ENCODE measurements around the gene WDR70.

Gene WDR70

GRCh38 chr5:37727238-37727637, 348.1 kb downstream of the WDR70 start:
- DNase-seq, result no peak

GRCh38 chr5:37730896-37731455, 351.9 kb downstream of the WDR70 start:
- DNase-seq, result no peak

GRCh38 chr5:37734114-37734513, 355.0 kb downstream of the WDR70 start:
- DNase-seq, result no peak

GRCh38 chr5:37735649-37736347, 356.7 kb downstream of the WDR70 start:
- DNase-seq, result no peak

- DNase-seq, result no peak
Observed at GRCh38 chr5:37736397-37736796, 357.3 kb downstream of the WDR70 start.

- no peak for DNase-seq
Observed at GRCh38 chr5:37737326-37738056, 358.4 kb downstream of the WDR70 start.

- DNase-seq, result peak; percentile 25
Observed at GRCh38 chr5:37738057-37738691, 359.1 kb downstream of the WDR70 start.

GRCh38 chr5:37738865-37739488, 359.9 kb downstream of the WDR70 start:
- DNase-seq, result no peak

- no peak for DNase-seq
Observed at GRCh38 chr5:37739817-37740261, 360.7 kb downstream of the WDR70 start.

- DNase-seq, result no peak
Observed at GRCh38 chr5:37740331-37741066, 361.4 kb downstream of the WDR70 start.

GRCh38 chr5:37742111-37742510, 363.0 kb downstream of the WDR70 start:
- DNase-seq, result no peak

GRCh38 chr5:37751227-37751626, 372.1 kb downstream of the WDR70 start:
- no peak for DNase-seq

- no peak for DNase-seq
Observed at GRCh38 chr5:37754976-37755375, 375.9 kb downstream of the WDR70 start.

- DNase-seq, result no peak
Observed at GRCh38 chr5:37755581-37755980, 376.5 kb downstream of the WDR70 start.

- DNase-seq, result no peak
Observed at GRCh38 chr5:37756248-37756647, 377.1 kb downstream of the WDR70 start.

GRCh38 chr5:37757980-37758582, 379.0 kb downstream of the WDR70 start:
- DNase-seq, result no peak

GRCh38 chr5:37767251-37767650, 388.1 kb downstream of the WDR70 start:
- DNase-seq, result no peak

- DNase-seq, result no peak
Observed at GRCh38 chr5:37767961-37768360, 388.8 kb downstream of the WDR70 start.

- no peak for DNase-seq
Observed at GRCh38 chr5:37768371-37768770, 389.3 kb downstream of the WDR70 start.

- DNase-seq, result no peak
Observed at GRCh38 chr5:37769108-37769507, 390.0 kb downstream of the WDR70 start.

- DNase-seq, result no peak
Observed at GRCh38 chr5:37769840-37770239, 390.7 kb downstream of the WDR70 start.

- no peak for DNase-seq
Observed at GRCh38 chr5:37770786-37771185, 391.7 kb downstream of the WDR70 start.
